M059J (cell line): ENCODE results near the gene RAPGEF4. TPM values are rescaled to one million over a fixed set of nuclear protein-coding genes. Genes with fewer than 3 reads are reported as not detected.

Experiments
- DNase-seq: peaks from one replicate; pipeline ENCODE4 v3.0.0-alpha.2; 2012; ENCODE audit warnings: low read depth
- total RNA-seq: library from RNA; depleted of rRNA; stranded (reverse); fragments of >200 nt; shearing (Covaris generic); gene quantifications from 2 replicates; pipeline ENCODE4 v1.2.3, GENCODE V29; 2014

RAPGEF4 gene
- total RNA-seq, 1 experiment from 2014 or later = 0.47 TPM

DNA sequence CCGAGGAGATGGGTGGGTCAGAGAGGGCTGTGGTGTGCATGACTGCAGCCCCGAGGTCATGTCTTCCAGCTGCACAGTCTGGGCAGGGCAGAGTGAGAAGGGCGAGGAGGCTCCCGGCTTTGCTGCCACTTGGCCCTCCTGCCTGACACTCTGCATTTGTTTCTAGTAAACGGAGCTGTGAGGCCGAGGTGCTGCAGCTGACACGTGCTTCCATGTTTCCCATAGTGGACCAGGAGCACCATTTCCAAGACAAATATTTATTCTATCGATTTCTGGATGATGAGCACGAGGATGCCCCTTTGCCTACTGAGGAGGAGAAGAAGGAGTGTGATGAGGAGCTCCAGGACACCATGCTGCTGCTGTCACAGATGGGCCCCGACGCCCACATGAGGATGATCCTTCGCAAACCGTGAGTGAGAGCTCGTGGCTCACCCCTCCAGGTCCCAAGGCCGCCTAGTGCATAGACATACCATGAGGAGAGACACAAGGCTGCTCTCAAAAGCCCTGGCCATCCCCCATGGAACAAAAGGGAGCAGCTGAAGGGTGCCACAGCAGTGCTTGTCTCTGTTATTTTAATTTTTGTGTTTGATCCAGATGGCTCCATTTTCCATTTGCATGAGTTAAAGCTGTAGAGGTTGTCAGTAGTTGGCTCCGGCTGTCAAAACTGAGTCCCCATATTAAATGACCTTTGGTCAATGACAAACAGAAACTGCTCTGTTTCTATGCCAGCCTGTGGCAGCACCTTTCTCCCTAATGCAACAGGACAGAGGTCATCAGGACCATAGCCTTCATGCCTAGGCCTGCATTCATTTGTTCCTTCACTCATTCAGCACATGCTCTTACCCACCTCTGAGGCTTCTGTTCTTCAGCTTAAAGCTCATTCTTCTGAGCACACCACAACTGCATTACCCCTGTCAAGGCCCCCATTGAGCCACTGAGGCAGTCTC, 231.7 kb downstream of the RAPGEF4 start:
- no peak for DNase-seq

DNA sequence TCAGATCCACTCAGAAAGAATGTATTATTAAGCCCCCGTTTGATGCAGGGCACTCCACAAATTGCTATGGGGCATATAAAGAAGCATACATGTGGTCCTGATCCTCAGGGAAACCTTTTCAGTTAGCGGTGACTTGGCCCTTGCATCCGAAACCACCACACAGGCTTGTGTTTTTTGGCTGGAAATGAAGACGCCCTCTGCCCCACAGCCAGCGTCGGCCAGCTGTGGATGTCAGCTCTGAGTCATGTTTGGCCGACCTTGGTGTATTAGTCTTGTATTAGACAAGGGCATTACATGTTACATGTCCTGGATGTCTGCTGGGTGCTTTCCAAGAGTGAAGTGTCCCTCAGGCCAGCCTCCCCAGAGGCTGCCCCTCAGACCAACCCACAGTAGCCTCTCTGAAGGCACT, 232.4 kb downstream of the RAPGEF4 start:
- peak; percentile 90 for DNase-seq

DNA sequence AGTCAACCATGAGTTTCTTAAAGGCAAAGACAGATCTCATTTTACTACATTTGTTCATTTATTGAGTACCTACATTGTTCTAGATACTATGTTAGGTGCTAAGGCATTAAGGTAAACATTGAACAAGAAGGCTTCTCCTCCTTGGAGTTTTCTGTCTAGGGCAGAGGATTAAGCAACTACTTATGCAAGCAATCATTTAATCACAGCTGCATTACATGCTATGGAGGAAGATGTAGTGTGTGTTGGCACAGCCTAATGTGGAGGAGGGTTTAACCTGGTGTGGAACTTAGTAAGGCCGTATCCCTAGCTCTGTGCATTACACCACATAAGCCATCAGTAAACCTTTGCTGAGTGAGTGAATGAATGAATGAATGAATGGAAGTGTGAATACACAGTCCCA, 233.5 kb downstream of the RAPGEF4 start:
- no peak for DNase-seq

DNA sequence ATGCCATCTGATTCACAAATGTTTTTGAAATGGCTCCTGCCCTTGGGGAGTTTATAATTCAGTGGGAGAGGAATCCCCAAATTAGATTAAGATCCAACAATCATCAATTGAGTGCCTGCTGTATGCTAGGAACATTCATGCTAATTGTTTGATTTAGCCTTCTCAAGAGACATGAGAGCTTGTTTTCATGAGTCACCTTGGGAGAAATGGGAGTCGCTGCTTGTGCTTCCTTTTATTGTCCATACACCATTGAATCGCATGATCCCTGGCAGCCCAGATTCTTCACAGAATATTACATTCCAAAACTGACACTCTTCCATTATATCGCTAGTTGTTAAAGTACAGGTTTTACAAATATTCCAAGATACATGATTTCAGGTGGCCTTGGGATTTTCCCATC, 234.0 kb downstream of the RAPGEF4 start:
- peak; percentile 20 for DNase-seq

DNA sequence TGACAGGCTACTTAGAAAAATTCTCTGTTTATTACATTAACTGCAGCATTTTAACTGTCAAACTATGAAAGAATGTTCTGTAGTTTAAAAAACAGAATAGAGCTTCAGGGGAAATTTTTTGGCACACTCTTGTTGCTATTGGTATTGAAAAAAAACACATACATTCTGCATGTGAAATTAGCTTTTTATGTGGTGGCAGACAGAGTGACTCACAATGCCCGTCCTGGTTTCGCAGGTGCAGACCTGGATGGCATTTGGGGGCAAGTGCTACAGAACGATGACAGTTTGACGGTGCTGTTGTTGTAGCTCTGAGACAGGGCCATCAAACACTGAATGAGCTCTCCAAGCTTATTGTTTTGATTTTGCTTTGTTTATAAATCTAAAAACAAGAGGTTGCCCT, 235.0 kb downstream of the RAPGEF4 start:
- DNase-seq = peak; percentile 37

DNA sequence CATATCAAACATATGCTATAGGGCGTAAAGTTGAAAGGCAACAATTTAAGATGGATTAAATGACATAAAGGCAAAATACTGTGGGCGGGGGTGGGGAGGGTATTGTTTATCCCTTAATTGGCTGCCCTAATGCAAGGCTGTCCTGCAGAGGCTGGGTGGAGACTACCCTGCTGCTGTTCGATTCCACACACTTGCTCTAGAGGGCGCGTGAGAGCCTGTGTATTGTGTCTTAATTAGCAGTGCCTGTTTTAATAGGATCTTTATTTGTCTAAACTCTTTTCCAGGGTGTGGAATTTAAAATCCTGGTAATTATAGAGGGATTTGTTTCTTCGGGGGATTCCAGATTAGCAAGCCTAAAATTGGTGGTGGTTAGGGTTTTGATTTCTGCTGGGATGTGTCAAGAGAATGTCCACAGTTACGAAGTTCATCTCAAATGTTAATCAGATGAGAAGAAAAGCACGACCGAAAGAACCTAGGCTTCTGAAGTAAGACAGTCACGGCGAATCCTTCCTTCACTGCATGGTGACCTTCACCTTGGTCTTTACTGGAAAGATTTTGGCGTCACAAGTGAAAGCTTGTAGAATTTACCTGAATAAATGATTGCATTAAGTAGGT, 236.5 kb downstream of the RAPGEF4 start:
- peak; percentile 42 for DNase-seq

DNA sequence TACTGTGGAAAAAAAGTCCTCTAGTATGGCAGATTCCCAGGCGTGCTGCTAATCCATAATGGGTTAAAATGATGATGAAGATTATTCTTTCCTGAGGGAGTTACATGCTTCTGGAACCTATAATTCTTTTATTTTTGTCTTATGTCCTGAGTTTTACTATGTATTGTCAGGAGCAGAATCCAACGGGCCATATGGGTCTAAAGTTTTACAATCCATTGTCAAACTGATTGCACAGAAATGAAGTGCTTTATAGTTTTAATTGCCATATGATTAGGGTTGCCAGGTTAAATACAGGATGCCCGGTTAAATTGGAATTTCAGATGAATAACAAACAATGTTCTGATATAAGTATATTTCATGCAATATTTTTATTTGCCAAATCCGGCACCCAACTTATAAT, 239.1 kb downstream of the RAPGEF4 start:
- no peak for DNase-seq

DNA sequence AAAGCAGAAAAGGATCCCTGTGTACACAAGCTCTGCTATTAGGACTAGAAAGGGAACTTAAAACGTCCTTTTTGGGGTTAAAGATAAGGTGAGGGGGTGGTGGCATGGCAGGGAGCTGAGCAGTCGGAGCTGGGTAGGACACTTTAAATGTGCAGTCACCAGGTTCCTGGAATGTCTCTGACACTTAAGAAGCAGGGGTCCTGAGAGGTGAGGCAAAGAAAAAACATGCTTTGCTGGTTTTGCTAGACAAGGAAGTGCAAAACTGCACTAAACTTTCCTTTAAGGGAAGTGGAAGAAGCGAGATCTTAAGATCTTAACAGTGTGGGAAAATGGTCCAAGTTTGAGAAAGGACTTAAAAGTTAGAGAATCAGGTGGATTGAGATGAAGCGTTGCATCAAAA, 240.5 kb downstream of the RAPGEF4 start:
- no peak for DNase-seq

DNA sequence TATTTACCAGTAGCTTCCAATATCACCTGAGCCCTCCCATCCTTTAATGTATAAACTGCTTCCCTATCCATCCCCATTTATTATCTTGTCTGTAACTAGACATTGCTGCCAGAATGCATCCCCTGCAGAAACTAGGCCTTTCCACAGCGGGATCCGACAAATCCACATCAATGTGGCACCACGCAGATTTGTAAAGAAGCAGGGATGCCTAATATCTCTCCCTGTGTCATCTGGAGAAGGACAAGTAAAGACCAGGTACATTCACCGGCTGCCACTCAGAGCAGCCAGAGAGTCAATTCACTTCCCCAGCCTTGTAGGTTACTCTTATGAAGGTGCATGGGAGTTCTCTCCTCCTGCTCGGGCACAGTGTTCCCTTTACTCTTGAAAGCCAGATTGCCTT, 241.2 kb downstream of the RAPGEF4 start:
- DNase-seq = no peak

DNA sequence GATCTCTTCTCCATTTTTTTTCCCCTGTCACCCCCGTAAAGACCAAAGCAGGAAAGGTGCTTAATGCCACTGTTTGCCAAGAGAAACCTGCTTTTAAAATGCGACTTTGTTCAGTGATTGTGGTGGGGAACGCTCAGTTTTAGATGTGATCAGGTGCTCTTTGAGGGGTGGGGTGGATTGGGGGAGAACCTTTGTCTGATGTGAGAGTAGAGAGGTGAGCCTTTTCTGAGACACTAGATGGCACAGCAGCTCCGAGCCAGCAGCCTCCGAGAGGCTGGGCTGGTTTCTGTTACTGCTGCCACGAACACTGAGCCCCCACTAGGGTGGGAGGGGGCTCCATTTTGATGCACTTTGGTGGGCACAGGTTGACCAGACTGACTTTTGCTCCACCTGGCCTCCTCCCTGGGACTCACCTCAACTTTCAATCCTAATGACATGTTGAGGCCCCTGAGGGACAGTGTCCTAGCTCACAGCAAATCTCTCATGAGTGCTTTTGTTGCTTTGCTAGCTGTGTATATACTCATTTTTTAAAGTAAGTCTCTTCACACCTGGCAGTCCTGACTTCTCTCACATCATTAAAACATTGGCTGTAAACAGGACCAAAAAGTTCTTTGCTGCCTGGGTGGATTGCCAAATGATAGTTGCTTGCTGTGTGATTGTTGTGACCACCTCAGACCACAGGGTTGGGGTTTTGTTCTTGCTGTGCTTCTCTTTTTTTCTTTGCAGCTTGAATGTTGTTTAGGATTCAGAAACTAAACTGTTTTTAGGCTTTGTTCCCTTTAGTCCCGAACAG, 241.8 kb downstream of the RAPGEF4 start:
- DNase-seq = no peak

DNA sequence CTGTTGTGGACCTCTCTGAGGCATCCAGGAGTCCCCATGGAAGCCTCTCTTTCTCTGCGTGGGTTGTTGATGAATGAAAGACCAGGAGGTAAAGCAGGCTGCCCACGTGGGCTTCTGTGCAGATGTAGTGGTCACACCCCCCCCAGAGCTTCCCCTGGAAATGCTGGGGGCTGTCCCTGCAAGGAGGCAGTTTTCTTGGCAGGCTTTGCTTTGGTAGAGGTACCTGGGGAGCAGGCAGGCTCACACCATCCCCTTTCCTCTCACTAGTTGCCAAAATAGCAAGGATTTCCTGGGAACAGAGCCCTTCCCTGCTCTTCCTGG, 242.4 kb downstream of the RAPGEF4 start:
- DNase-seq = no peak

DNA sequence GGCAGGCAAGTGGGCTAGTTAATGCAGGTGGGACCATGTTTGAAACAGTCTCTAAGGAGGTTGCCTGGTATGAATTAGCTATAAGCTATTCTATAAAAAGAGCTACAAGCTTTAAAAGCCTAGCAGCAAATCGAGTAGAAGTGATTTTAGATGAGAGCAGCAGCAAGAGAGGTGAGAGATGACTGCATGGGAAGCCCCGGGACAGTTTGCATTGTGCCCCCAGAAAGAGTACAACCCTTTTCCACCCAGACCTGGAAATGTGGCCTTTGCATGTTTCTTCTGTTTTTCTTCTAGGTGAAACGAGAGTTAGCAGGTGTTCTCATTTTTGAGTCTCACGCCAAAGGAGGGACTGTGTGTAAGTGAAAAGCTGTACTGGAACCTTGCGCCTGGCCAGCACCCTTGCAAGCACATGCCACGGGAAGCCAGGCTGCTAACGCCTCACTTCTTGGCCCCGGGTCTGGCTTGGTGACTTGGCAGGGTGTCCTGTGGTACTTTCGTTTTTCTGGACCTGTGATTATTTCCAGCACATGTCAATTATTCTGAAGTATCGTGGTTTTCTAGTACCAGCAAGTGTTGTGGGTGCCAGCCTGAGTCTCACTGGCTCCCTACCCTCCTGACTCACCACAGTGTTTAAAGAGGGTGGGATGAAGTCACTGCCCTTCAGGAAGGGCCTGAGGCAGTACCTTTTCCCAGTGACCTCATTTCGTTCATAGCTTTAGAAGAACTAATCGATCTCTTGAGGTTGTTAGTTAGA, 249.7 kb downstream of the RAPGEF4 start:
- peak; percentile 93 for DNase-seq

DNA sequence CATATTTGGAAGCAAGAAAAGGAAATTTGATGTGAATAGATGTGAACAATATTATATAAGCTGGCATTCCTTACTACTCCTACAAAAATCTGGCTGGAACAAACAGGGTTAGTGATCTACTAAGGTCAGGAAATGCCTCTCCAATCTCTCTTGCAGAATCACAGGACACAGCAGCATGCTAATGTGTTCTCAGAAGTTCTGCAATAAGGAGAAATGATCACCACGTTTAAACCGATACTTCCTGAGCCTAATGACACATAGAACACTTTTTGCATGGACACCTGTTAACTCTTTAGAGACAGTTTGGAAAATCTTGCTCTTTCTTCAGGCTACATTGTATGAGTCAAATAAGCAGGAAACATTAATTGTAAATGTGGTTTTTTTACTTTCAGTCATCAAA, 250.4 kb downstream of the RAPGEF4 start:
- peak; percentile 9 for DNase-seq

DNA sequence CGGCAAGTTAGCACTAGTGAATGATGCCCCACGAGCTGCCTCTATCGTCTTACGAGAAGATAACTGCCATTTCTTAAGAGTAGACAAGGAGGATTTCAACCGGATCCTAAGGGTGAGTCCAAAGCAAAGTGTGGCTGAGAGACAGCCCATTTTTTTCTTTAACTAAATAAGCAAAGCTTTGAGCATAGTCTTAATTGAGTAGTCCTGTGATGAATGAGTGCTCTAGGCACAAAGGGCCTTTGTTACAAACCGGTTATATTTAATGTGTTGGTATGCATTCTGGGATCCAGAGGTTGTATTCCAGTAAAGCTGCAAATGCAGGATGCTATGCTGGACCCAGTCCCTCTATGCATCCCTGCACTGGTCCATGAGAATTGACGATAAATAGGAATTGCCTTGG, 253.1 kb downstream of the RAPGEF4 start:
- no peak for DNase-seq

DNA sequence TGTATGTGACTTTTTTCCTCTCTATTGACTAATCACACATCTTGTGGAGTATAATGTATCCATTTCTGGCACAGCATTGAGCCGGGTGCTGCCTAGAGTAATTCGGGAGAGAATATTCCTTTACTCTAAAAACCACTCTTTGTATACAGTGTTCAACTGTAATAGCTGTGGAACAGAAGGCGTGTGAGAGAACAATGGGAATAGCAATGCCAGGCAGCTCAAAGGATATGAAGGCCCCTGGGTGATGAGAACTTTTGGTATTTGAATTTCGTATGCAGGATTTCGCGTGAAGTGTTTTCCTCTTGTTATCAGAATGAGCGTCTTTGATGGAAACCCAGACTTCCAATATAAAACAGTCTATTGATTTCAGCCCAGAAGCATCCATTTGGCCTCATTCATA, 255.4 kb downstream of the RAPGEF4 start:
- no peak for DNase-seq

DNA sequence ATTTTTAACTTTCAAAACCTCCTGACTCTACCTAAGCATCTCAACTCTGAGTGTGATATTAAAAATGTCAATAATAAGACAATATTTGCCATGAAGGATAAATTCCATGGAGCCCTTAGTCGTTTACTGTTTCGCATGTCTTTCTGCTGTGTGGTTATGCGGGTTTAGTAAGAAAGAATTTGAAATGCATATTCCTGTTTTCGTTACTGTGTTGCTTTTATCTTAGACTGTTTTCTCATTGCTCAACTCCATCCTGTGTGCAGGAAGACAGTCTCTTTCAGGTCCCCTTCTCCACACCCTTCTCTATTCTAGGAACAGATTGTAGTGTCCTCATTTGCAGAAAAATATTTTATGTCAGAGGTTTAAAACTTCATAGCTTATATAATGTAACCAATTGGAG, 257.5 kb downstream of the RAPGEF4 start:
- no peak for DNase-seq

DNA sequence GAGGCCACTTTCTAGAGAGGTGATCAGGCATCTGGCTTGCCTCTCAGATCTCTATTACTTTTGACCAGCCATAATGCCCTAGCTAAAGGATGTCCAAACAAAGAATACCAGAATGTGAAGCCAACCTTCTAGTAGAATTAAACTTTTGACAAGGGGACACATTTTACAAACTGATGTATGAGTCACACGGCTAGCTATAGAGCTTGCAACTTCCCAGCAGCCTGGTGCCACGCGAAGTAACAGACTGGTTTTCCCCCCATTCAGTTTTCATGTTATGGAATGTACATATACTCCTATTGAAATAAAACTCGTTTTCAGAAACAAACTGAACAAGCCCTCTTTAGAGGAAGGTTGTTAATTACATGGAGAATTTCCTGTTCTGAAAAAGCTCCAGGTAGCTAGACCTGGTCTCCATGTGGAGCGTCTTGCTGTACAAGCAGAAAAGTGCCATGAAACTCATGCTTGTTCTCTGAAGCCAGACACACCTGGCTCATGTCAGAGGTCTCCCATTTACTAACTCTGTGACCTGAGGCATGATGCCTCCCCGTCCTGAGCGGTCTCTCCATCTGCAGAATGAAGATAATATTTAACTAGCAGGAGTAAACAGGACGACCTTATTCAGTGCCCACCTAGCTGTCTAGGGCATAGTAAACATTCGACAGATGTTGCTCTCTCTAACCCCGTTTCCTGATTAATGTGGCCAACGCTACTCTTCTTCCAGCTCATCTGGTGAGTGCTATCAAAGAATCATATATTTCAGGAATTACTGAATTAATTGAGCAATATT, 258.5 kb downstream of the RAPGEF4 start:
- no peak for DNase-seq

DNA sequence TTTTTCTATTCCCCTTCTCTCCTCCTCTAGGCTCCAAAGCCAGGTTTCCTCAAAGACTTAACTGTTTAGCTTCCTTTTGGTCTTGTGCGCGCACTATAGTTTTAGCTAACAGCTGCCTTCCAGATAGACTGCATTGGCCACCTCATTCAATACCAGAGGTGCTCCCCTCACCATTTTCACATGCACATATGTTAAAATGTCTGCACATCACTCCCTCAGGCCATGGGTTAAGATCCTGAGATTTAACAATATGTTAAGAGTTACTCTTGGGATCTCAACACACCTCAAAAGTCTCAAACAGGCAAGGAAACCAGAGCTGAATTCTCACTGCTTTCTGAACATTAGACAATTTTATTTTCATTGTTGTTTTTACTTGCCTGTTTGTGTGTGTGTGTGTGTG, 259.2 kb downstream of the RAPGEF4 start:
- no peak for DNase-seq

DNA sequence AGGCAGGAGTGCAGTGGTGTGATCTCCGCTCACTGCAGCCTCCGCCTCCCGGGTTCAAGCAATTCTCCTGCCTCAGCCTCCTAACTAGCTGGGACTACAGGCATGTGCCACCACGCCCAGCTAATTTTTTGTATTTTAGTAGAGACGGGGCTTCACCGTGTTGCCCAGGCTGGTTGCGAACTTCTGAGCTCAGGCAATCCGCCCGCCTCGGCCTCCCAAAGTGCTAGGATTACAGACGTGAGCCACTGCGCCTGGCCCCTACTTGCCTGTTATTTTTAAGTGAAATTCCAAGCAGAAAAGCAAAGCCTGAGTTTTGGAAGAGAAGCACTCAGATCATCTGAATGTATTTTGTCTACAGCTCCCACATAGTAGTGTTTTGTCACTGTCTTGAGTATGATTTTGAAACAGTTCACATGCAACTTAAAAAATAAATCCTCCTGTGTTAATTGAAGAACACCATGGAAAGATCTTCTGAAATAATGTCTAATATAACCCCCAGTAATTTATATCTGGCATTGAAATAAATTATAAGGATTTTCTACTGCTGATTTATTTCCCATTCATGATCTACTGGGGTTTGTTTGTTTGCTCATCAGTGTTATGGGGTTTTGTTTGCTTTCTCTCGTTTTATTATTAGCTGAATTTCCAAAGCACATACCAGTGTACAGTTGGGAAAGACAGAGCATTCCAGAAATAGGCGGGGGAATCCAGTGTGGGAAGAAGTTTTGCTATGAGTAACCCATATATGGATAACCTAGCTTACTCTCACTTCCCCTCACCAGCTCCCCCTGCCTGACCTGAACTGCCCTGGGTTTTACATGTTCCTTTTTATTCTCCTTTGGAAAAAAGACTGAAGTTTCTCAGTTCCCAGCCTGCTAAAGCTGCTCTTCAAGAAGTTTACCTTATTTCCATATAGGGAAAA, 259.9 kb downstream of the RAPGEF4 start:
- DNase-seq = peak; percentile 84

DNA sequence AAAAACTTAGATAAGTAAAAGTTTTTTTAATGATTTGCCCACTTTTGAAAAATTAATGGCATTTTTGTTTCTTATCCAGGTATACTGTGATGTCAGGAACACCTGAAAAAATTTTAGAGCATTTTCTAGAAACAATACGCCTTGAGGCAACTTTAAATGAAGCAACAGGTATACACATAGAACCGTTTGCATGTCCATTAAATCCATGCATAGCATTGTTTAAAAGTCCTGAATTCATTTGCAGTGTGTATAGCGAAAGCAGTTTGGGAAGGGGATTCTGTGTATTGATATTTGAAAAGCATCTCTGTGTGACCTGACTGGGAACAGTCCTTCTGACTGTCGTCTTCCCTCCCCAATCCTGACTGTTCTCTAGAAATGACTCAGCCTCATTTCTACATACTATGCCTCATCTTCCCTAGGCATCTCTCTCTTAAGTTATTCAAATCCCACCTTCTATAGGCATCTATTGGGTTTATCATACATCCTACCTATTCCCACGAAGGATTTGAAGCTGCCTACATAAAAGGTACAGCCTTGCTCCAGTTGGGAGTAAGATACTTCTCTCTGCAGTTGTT, 260.8 kb downstream of the RAPGEF4 start:
- peak; percentile 25 for DNase-seq
